Smooth muscle cell (in vitro differentiated cells): ENCODE data around the gene CENPO. TPM values are rescaled to one million over a fixed set of nuclear protein-coding genes. Genes with fewer than 3 reads are reported as not detected.

Experiments
- DNase-seq: peaks from one replicate; lab custom pipeline; 2025; ENCODE audit not compliant: unreplicated experiment; lab: John Stamatoyannopoulos, UW
- H2AFZ ChIP-seq: fragments of 200-600 bp; sonication (generic); 2 replicates; pipeline ENCODE4 v1.6.0; 2016; ENCODE audit warnings: antibody characterized with exemption, low read depth, mild to moderate bottlenecking
- H3F3A ChIP-seq: fragments of 200-600 bp; sonication (generic); 2 replicates; pipeline ENCODE4 v1.6.0; 2017; ENCODE audit warnings: antibody characterized with exemption, low read depth
- H3K27ac ChIP-seq: fragments of 200-600 bp; sonication (generic); 2 replicates; pipeline ENCODE4 v1.5.1; 2016; ENCODE audit warnings: low read depth, mild to moderate bottlenecking
- H3K27me3 ChIP-seq: fragments of 200-600 bp; sonication (generic); 2 replicates; pipeline ENCODE4 v1.6.1; 2016; ENCODE audit warnings: low read depth, mild to moderate bottlenecking
- H3K36me3 ChIP-seq: fragments of 200-600 bp; sonication (generic); 2 replicates; pipeline ENCODE4 v1.5.1; 2016; ENCODE audit warnings: low read depth
- H3K4me1 ChIP-seq: fragments of 200-600 bp; sonication (generic); 2 replicates; pipeline ENCODE4 v1.5.1; 2016; ENCODE audit warnings: low read depth
- H3K4me2 ChIP-seq: fragments of 200-600 bp; sonication (generic); 2 replicates; pipeline ENCODE4 v1.6.0; 2016; ENCODE audit warnings: mild to moderate bottlenecking
- H3K4me3 ChIP-seq: fragments of 200-600 bp; sonication (generic); 2 replicates; pipeline ENCODE4 v1.5.1; 2016; ENCODE audit warnings: mild to moderate bottlenecking
- H3K79me2 ChIP-seq: fragments of 200-600 bp; sonication (generic); 2 replicates; pipeline ENCODE4 v1.6.0; 2016; ENCODE audit warnings: low read depth, mild to moderate bottlenecking
- H3K9ac ChIP-seq: fragments of 200-600 bp; sonication (generic); 2 replicates; pipeline ENCODE4 v1.6.0; 2016; ENCODE audit warnings: low read depth
- H3K9me3 ChIP-seq: fragments of 200-600 bp; sonication (generic); replicated peaks from 2 replicates; pipeline ENCODE4 v1.5.1; 2016; ENCODE audit warnings: low read depth
- H4K20me1 ChIP-seq: fragments of 200-600 bp; sonication (generic); 2 replicates; pipeline ENCODE4 v1.6.0; 2016; ENCODE audit warnings: low read depth
- WGBS: methylation state at CpG from one replicate; pipeline ENCODE4 v1.1.7; 2016; ENCODE audit warnings: low lambda C conversion rate; 5-methylcytosine and 5-hydroxymethylcytosine counted together
- polyA plus RNA-seq: library from polyadenylated mRNA; unstranded; fragments of >200 nt; fragmentation: Nextera tagmentation; extraction: Ambion mirVana; gene quantifications from 2 replicates; pipeline ENCODE4 v1.2.1, GENCODE V29; 2016
- total RNA-seq: library from RNA; depleted of rRNA; stranded (reverse); fragments of >200 nt; gene quantifications from 2 replicates; pipeline ENCODE4 v1.2.3, GENCODE V29; 2014
- TF ChIP-seq, protein P1 (sequence below): fragments of 200-600 bp; sonication (generic); IDR thresholded peaks from 2 replicates; pipeline ENCODE4 v1.5.1; 2017; ENCODE audit warnings: borderline replicate concordance, mild to moderate bottlenecking, antibody characterized with exemption; ENCODE audit not compliant: insufficient read depth, poor library complexity, severe bottlenecking

The CENPO gene
- total and polyA plus RNA-seq, 2 experiments from 2014 or later: 14.1 to 15.3 TPM

DNA sequence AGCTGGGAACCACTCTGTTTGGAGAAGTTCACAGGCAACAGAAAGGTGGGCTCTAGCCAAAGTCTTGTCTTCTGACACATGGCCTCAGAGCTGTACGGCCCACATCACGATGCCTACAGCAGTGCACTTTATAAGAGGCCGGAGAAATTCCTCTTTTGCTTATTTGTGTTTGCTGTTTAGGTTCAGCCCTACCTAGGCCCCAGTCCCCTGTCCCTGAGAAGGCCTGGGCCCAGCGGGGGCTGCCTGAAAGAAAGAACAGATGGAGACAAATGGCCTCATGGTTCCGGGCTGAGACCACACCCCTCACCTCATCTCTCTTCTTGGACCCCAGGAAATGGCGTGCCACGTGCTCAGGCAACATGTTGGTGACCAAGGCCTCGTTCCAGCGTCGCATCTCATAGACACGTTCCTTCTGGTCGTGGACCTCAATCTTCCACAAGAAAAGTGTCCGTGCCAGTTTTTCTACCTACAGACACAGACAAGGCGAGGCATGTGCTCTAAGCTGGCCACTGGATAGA is 30.9 kb downstream of the CENPO start:
- Histone ChIP-seq H3K4me2 (no peak overlapping the region), H2AFZ (no peak overlapping the region), H3K36me3 (no peaks in the 10 kb centered on the region), H3K27me3 (no peaks in the 10 kb centered on the region), H3K4me3 (no peak overlapping the region), H3K9me3 (no peaks in the 10 kb centered on the region), H3K9ac (no peak overlapping the region), H3K4me1 (peaks cover 9% of the 10 kb centered on the region), H3K79me2 (no peaks in the 10 kb centered on the region), H3F3A (no peaks in the 10 kb centered on the region), H3K27ac (no peak overlapping the region), H4K20me1 (no peaks in the 10 kb centered on the region)
- TF ChIP-seq, protein P1, sequence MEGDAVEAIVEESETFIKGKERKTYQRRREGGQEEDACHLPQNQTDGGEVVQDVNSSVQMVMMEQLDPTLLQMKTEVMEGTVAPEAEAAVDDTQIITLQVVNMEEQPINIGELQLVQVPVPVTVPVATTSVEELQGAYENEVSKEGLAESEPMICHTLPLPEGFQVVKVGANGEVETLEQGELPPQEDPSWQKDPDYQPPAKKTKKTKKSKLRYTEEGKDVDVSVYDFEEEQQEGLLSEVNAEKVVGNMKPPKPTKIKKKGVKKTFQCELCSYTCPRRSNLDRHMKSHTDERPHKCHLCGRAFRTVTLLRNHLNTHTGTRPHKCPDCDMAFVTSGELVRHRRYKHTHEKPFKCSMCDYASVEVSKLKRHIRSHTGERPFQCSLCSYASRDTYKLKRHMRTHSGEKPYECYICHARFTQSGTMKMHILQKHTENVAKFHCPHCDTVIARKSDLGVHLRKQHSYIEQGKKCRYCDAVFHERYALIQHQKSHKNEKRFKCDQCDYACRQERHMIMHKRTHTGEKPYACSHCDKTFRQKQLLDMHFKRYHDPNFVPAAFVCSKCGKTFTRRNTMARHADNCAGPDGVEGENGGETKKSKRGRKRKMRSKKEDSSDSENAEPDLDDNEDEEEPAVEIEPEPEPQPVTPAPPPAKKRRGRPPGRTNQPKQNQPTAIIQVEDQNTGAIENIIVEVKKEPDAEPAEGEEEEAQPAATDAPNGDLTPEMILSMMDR: no peak
- 95% methylated on average over 14 of the region's 14 CpGs for WGBS
- DNase-seq: no peak

DNA sequence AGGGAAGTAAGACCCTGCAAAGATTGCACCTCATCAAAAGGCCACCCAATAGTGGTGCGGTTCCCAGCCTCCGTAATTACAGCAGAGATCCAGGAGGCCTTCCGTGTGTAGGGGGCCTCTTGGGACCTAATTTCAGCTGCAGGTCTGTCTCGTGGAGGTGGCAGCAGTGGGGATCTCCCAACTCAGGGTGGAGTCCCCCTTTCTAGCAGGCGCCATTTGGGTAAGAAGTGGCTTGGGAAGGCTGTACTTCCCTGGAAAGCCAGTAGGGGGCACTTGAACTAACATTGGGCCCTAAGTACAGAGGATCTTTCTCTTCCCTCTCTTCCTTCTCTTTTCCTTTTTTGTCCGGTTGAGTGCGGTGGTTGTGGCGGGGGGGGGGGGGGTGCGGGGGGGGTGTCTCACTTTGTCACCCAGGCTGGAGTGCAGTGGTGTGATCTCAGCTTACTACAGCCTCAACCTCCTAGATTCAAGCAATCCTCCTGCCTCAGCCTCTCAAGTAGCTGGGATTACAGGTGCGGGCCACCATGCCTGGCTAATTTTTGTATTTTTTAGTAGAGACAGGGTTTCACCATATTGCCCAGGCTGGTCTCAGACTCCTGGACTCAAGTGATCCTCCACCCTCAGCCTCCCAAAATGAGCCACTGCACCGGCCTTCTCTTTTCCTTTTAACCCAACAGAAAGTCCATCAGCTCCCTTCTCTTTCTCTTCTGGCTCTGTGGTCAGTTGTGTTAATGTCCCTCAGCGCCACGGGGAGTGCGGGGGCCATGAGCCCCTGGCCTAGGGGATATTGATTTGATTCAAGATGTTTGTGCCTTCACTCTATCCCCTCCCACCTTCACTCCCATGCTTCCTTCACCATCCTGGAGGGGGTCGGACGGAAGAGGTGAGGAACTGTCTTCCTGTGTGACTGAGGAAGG is 32.0 kb downstream of the CENPO start:
- Histone ChIP-seq H3K9me3 (no peaks in the 10 kb centered on the region), H4K20me1 (no peaks in the 10 kb centered on the region), H3K79me2 (no peaks in the 10 kb centered on the region), H3K9ac (no peak overlapping the region), H3K4me2 (no peak overlapping the region), H2AFZ (no peak overlapping the region), H3K4me1 (peaks cover 9% of the 10 kb centered on the region), H3K27me3 (no peaks in the 10 kb centered on the region), H3K4me3 (no peak overlapping the region), H3K27ac (no peak overlapping the region), H3K36me3 (no peaks in the 10 kb centered on the region), H3F3A (no peaks in the 10 kb centered on the region)
- TF ChIP-seq, protein P1: peak; percentile 45
- over 99% methylated on average over 15 of the region's 16 CpGs for whole genome bisulfite sequencing
- DNase-seq: no peak

DNA sequence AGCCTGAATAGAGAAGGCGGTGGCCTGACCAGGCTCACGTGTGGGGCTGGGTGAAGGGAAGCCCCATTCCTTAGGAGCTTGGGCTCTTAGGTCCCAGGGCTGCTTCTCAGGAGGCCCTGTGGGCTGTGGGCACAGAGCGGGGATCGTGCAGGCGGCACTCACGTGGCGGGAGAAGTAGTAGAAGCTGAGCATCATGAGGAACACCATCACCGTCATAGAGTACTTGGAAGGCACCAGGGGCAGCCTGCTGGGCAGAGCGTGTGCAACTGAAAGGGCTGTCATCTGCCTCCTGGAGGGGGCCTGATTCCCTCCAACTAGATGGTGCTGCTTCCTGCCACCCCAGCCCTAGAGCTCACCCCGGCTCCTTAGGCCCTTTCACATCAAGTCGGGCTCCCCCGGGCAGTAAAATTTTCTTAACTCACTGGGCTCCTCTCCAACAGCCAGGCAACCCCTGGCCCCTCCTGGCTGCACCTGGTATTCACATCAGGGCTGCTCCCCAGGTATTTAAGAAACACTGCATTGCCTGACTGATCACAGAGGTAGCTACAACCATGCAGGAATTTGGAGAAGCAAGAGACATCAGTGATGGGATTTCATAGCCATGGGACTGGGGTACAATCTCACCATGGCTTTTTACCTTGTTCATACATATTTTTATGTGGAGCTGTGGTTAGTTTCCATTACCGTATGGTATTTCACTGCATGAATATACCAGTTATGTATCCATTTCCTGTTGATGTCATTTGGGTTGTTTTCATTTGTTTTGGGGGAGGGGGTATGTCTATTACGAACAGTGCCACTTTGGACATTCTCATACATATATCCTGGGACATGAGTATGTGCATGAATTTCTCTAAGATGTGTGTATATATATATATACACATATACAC is 32.9 kb downstream of the CENPO start:
- peaks cover 9% of the 10 kb centered on the region for H3K4me1 ChIP-seq
- DNase-seq: no peak
- no peaks in the 10 kb centered on the region for H3K36me3 ChIP-seq
- TF ChIP-seq, protein P1: no peak
- no peak overlapping the region for H3K27ac ChIP-seq
- no peaks in the 10 kb centered on the region for H4K20me1 ChIP-seq
- H3K4me3 ChIP-seq: no peak overlapping the region
- no peaks in the 10 kb centered on the region for H3F3A ChIP-seq
- H3K79me2 ChIP-seq: no peaks in the 10 kb centered on the region
- no peaks in the 10 kb centered on the region for H3K27me3 ChIP-seq
- H2AFZ ChIP-seq: no peak overlapping the region
- 94% methylated on average over 14 of the region's 14 CpGs for WGBS
- H3K4me2 ChIP-seq: no peak overlapping the region
- no peak overlapping the region for H3K9ac ChIP-seq
- no peaks in the 10 kb centered on the region for H3K9me3 ChIP-seq
